ENCODE measurements around the gene CFAP410.
"Not testable (repeated sequence)": the region's sequence is repeated elsewhere in the genome, so short reads cannot be mapped to it uniquely, and the experiment has no call there.

CFAP410 gene

GRCh38 chr21:44345495-44345894 lies 6.3 kb upstream of the CFAP410 start:
- peak overlapping the region; percentile 45 for H3K23ac ChIP-seq (ENCODE audit: low read length)
- H3K9ac ChIP-seq (ENCODE audit: low read length) = no peak overlapping the region
- H3K4me3 ChIP-seq (ENCODE audit: low read length) = no peak overlapping the region
- no peak overlapping the region for H4K8ac ChIP-seq (ENCODE audit: low read depth, low read length)
- H2BK15ac ChIP-seq (replicated peaks; ENCODE audit: low read depth) = no peak overlapping the region
- H3K56ac ChIP-seq (ENCODE audit: low read length) = peak overlapping the region; percentile 74
- no peak overlapping the region for H3K4me2 ChIP-seq (ENCODE audit: low read length)
- H2AK5ac ChIP-seq (ENCODE audit: low read length) = peak overlapping the region; percentile 89
- H3K27ac ChIP-seq (ENCODE audit: low read depth, low read length) = peak overlapping the region; percentile 84
- peak overlapping the region; percentile 83 for H3K4ac ChIP-seq (ENCODE audit: low read depth, low read length)
- H3K4me1 ChIP-seq (ENCODE audit: control insufficient read depth, low read depth, low read length) = peaks cover 10% of the 10 kb centered on the region
- H3K79me2 ChIP-seq (ENCODE audit: control insufficient read depth, insufficient read depth, low read length) = no peaks in the 10 kb centered on the region
- H4K5ac ChIP-seq (ENCODE audit: low read length) = no peak overlapping the region
- H3K27me3 ChIP-seq (ENCODE audit: insufficient read depth, low read length, poor library complexity) = no peaks in the 10 kb centered on the region
- no peaks in the 10 kb centered on the region for H3K36me3 ChIP-seq (ENCODE audit: control insufficient read depth, insufficient read depth, low read length)
- H2BK5ac ChIP-seq (ENCODE audit: low read length) = peak overlapping the region; percentile 90
- H3K79me1 ChIP-seq (ENCODE audit: low read length) = no peaks in the 10 kb centered on the region
- no peak for DNase-seq
- WGBS (ENCODE audit: extremely low coverage, insufficient coverage, low lambda C conversion rate) = no CpG with 5 or more reads among the region's 11 CpGs
- peak overlapping the region; percentile 46 for H3K18ac ChIP-seq (ENCODE audit: low read length)
- H2BK120ac ChIP-seq (ENCODE audit: low read depth, low read length) = peak overlapping the region; percentile 39

GRCh38 chr21:44344541-44345183 lies 5.5 kb upstream of the CFAP410 start:
- no peak for DNase-seq
- H3K4me1 ChIP-seq (ENCODE audit: control insufficient read depth, low read depth, low read length) = peaks cover 11% of the 10 kb centered on the region
- peak overlapping the region; percentile 55 for H2BK120ac ChIP-seq (ENCODE audit: low read depth, low read length)

GRCh38 chr21:44342981-44343380 lies 3.8 kb upstream of the CFAP410 start:
- DNase-seq = not testable (repeated sequence)

More at GRCh38 chr21:44344541-44345183, 5.5 kb upstream of the CFAP410 start:
- Histone ChIP-seq H3K4ac (ENCODE audit: low read depth, low read length) (peak overlapping the region; percentile 83), H3K27ac (ENCODE audit: low read depth, low read length) (peak overlapping the region; percentile 84), H3K79me1 (ENCODE audit: low read length) (no peaks in the 10 kb centered on the region), H4K8ac (ENCODE audit: low read depth, low read length) (no peak overlapping the region), H3K18ac (ENCODE audit: low read length) (peak overlapping the region; percentile 46), H3K27me3 (ENCODE audit: insufficient read depth, low read length, poor library complexity) (no peaks in the 10 kb centered on the region), H2BK5ac (ENCODE audit: low read length) (peak overlapping the region; percentile 90), H3K79me2 (ENCODE audit: control insufficient read depth, insufficient read depth, low read length) (no peaks in the 10 kb centered on the region), H3K4me3 (ENCODE audit: low read length) (no peak overlapping the region), H3K4me2 (ENCODE audit: low read length) (no peak overlapping the region), H2BK15ac (replicated peaks; ENCODE audit: low read depth) (no peak overlapping the region), H3K36me3 (ENCODE audit: control insufficient read depth, insufficient read depth, low read length) (no peaks in the 10 kb centered on the region), H3K56ac (ENCODE audit: low read length) (peak overlapping the region; percentile 74), H3K23ac (ENCODE audit: low read length) (peak overlapping the region; percentile 45), H4K5ac (ENCODE audit: low read length) (no peak overlapping the region), H2AK5ac (ENCODE audit: low read length) (peak overlapping the region; percentile 89), H3K9ac (ENCODE audit: low read length) (no peak overlapping the region)
- WGBS (ENCODE audit: extremely low coverage, insufficient coverage, low lambda C conversion rate) = no CpG with 5 or more reads among the region's 17 CpGs

GRCh38 chr21:44341726-44342458 lies 2.7 kb upstream of the CFAP410 start:
- not testable (repeated sequence) for H4K8ac ChIP-seq (ENCODE audit: low read depth, low read length); H4K5ac ChIP-seq (ENCODE audit: low read length); H2AK5ac ChIP-seq (ENCODE audit: low read length); H2BK15ac ChIP-seq (replicated peaks; ENCODE audit: low read depth); H3K4me2 ChIP-seq (ENCODE audit: low read length); H3K79me1 ChIP-seq (ENCODE audit: low read length); H3K79me2 ChIP-seq (ENCODE audit: control insufficient read depth, insufficient read depth, low read length); H3K36me3 ChIP-seq (ENCODE audit: control insufficient read depth, insufficient read depth, low read length); H3K23ac ChIP-seq (ENCODE audit: low read length); H3K9ac ChIP-seq (ENCODE audit: low read length); H3K4me3 ChIP-seq (ENCODE audit: low read length); H3K27me3 ChIP-seq (ENCODE audit: insufficient read depth, low read length, poor library complexity)
- H3K4me1 ChIP-seq (ENCODE audit: control insufficient read depth, low read depth, low read length) = peaks cover 16% of the 10 kb centered on the region
- peak; percentile 92 for DNase-seq
- no CpG with 5 or more reads among the region's 12 CpGs for WGBS (ENCODE audit: extremely low coverage, insufficient coverage, low lambda C conversion rate)
- peak overlapping the region; percentile 77 for H2BK120ac ChIP-seq (ENCODE audit: low read depth, low read length)
- H3K27ac ChIP-seq (ENCODE audit: low read depth, low read length) = peak overlapping the region; percentile 79
- peak overlapping the region; percentile 87 for H3K4ac ChIP-seq (ENCODE audit: low read depth, low read length)
- H2BK5ac ChIP-seq (ENCODE audit: low read length) = peak overlapping the region; percentile 95
- peak overlapping the region; percentile 32 for H3K18ac ChIP-seq (ENCODE audit: low read length)
- peak overlapping the region; percentile 91 for H3K56ac ChIP-seq (ENCODE audit: low read length)

More at GRCh38 chr21:44342981-44343380, 3.8 kb upstream of the CFAP410 start:
- H3K36me3 ChIP-seq (ENCODE audit: control insufficient read depth, insufficient read depth, low read length); H3K4me2 ChIP-seq (ENCODE audit: low read length); H3K79me1 ChIP-seq (ENCODE audit: low read length); H3K9ac ChIP-seq (ENCODE audit: low read length); H3K23ac ChIP-seq (ENCODE audit: low read length); H3K27me3 ChIP-seq (ENCODE audit: insufficient read depth, low read length, poor library complexity); H2AK5ac ChIP-seq (ENCODE audit: low read length); H2BK15ac ChIP-seq (replicated peaks; ENCODE audit: low read depth); H4K5ac ChIP-seq (ENCODE audit: low read length); H4K8ac ChIP-seq (ENCODE audit: low read depth, low read length); H3K4ac ChIP-seq (ENCODE audit: low read depth, low read length); H3K4me3 ChIP-seq (ENCODE audit: low read length); H3K79me2 ChIP-seq (ENCODE audit: control insufficient read depth, insufficient read depth, low read length): not testable (repeated sequence)
- peak overlapping the region; percentile 79 for H3K27ac ChIP-seq (ENCODE audit: low read depth, low read length)
- peak overlapping the region; percentile 86 for H2BK120ac ChIP-seq (ENCODE audit: low read depth, low read length)
- H3K18ac ChIP-seq (ENCODE audit: low read length) = peak overlapping the region; percentile 63
- peaks cover 13% of the 10 kb centered on the region for H3K4me1 ChIP-seq (ENCODE audit: control insufficient read depth, low read depth, low read length)
- peak overlapping the region; percentile 91 for H3K56ac ChIP-seq (ENCODE audit: low read length)
- peak overlapping the region; percentile 100 for H2BK5ac ChIP-seq (ENCODE audit: low read length)
- no CpG with 5 or more reads among the region's 8 CpGs for WGBS (ENCODE audit: extremely low coverage, insufficient coverage, low lambda C conversion rate)

GRCh38 chr21:44337941-44338895 lies 972 bp downstream of the CFAP410 start:
- Histone ChIP-seq H3K9ac (ENCODE audit: low read length) (peak overlapping the region; percentile 20), H3K27ac (ENCODE audit: low read depth, low read length) (no peak overlapping the region)

More at GRCh38 chr21:44337941-44338895, 972 bp downstream of the CFAP410 start:
- Histone ChIP-seq H3K4me3 (ENCODE audit: low read length) (no peak overlapping the region), H2AK5ac (ENCODE audit: low read length) (no peak overlapping the region), H3K23ac (ENCODE audit: low read length) (no peak overlapping the region), H2BK120ac (ENCODE audit: low read depth, low read length) (no peak overlapping the region), H3K56ac (ENCODE audit: low read length) (peak overlapping the region; percentile 15), H4K8ac (ENCODE audit: low read depth, low read length) (no peak overlapping the region), H3K36me3 (ENCODE audit: control insufficient read depth, insufficient read depth, low read length) (no peaks in the 10 kb centered on the region), H3K27me3 (ENCODE audit: insufficient read depth, low read length, poor library complexity) (no peaks in the 10 kb centered on the region), H3K18ac (ENCODE audit: low read length) (no peak overlapping the region), H2BK5ac (ENCODE audit: low read length) (no peak overlapping the region), H2BK15ac (replicated peaks; ENCODE audit: low read depth) (no peak overlapping the region), H3K4me2 (ENCODE audit: low read length) (peak overlapping the region; percentile 10), H3K79me2 (ENCODE audit: control insufficient read depth, insufficient read depth, low read length) (no peaks in the 10 kb centered on the region), H3K4ac (ENCODE audit: low read depth, low read length) (peak overlapping the region; percentile 56), H3K79me1 (ENCODE audit: low read length) (no peaks in the 10 kb centered on the region), H4K5ac (ENCODE audit: low read length) (no peak overlapping the region), H3K4me1 (ENCODE audit: control insufficient read depth, low read depth, low read length) (peaks cover 10% of the 10 kb centered on the region)
- no CpG with 5 or more reads among the region's 47 CpGs for WGBS (ENCODE audit: extremely low coverage, insufficient coverage, low lambda C conversion rate)
- peak; percentile 80 for DNase-seq
